Measurements from ENCODE around the gene HSPB7.
"Not testable (repeated sequence)": the region's sequence is repeated elsewhere in the genome, so short reads cannot be mapped to it uniquely, and the experiment has no call there.

The HSPB7 gene

DNA sequence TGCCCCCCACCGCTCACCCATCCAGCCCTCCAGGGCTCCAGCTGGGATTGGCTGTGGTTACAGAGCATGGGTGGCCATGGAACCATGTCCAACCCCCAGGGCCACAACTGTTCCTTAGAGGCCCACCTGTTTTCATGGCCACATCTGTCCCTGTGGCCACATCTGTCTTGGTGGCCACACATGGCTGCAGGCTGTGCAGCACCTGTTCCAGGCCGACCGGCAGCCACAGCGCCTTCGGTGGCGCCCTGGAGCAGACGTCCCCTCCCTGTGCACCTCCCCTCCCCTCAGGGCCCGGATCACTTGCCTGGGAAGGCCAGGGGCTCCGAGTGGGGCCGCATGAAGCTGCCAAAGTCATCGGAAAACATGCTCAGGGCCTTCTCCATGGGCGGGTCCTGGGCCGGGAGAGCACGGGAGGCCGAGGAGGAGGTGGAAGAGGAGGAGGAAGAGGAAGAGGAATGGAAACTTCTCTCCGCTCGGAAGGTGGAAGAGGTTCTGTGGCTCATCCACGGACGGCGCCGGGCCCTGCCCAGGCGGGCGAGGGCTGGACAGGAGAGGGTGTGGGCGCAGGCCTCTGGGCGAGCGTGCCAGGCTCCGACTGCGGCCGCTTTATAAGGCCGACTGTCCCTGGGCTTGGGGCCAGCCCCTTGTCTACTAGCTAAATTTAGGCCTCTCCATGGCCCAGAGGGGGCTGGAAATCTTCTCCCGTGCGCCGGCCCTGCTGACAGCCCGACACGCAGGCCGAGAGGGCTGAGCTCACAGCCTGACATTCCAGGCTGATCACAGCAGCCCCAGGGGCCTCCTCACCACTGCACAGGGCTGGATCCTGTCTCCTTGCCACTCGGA is at the start of gene HSPB7:
TSS of gene HSPB7 (minus strand) at position 583 of the 843 bp plus-strand sequence. CDS start at position 503, 80 bp downstream.
- no peak for DNase-seq
- no peak for TF ChIP-seq GATA1 (IDR thresholded peaks at IDR 0.05; ENCODE audit: low read depth, low read length)
- no peak for TF ChIP-seq POLR2A (IDR thresholded peaks at IDR 0.05; ENCODE audit: low read length)

GRCh38 chr1:16067127-16067768 is 49.4 kb upstream of the HSPB7 start:
- TF ChIP-seq POLR2A (IDR thresholded peaks at IDR 0.05; ENCODE audit: low read length) (no peak), GATA1 (IDR thresholded peaks at IDR 0.05; ENCODE audit: low read depth, low read length) (no peak)
- no peak for DNase-seq

GRCh38 chr1:16066245-16066644 is 48.4 kb upstream of the HSPB7 start:
- DNase-seq: no peak
- TF ChIP-seq GATA1 (IDR thresholded peaks at IDR 0.05; ENCODE audit: low read depth, low read length) (no peak), POLR2A (IDR thresholded peaks at IDR 0.05; ENCODE audit: low read length) (no peak)

DNA sequence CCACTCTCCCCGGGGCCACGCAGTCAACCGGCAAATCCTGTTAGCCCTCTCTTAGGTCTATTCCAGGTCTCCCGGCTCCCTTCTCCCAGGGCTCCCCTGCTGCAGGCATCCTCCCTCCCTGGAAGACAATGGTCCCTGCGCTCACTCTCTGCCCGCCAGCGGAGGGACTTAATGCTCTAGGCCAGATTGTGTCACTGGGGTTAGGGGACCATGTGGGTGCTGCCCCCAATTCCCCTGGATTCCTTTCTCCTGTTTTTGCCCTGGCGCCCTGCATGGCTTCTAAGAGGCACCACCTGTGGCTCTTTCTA is 47.4 kb upstream of the HSPB7 start:
- TF ChIP-seq GATA1 (IDR thresholded peaks at IDR 0.05; ENCODE audit: low read depth, low read length) (no peak), POLR2A (IDR thresholded peaks at IDR 0.05; ENCODE audit: low read length) (no peak)
- DNase-seq: no peak

DNA sequence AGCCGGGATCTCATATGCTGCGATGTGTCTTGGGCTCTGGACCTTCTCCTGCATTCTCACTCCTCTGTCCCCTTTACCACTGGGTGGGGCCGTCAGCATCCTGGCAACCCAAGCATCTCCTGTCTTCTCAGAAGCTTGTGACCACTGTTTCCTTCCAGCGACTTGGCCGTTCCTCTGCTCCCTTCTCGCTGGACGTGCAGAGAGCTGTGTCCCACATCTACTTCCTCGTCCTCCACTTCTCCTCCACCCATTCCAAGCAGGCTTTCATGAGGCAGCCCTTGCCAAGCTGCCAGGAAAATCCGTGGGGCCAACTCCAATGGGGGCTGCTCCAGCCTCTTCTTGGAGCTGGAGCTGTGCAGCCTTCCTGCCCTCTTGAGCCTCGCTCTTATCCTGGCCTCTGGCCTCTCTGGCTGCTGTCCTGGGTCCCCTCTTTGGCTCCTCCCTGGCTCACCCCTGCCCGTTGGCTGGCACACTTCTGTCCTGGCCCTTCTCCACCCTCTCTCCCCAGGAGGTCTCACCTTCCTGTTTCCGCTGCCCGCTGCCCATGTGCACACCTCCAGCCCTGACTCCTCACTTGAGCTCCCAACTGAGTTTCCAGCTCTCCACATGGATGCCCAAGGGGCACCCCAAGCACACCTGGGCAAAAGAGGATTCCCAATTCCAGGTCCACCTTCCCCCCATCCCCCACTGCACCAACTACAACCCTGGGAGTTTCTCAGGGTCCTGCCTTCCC is 46.9 kb upstream of the HSPB7 start:
- TF ChIP-seq POLR2A (IDR thresholded peaks at IDR 0.05; ENCODE audit: low read length): no peak
- TF ChIP-seq GATA1 (IDR thresholded peaks at IDR 0.05; ENCODE audit: low read depth, low read length): no peak
- no peak for DNase-seq

DNA sequence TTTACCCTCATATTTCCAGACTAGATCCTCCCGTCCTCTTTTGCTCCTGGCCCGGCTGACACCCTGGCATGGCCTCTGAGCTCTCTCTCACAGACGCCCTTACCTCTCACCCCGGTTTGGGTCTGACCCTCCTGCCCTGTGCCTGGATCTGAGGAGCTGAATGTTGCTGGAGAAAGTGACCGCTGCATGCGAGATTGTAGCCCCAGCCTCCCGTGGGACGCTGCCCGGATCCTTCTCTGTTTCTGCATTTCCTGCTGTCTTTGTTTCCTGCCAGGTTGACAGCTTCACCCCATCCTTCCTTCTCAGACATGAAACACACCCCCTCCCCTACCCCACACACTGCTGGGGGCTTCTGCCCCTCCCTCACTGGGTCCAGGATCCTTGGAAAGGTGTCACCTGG is 46.1 kb upstream of the HSPB7 start:
- TF ChIP-seq POLR2A (IDR thresholded peaks at IDR 0.05; ENCODE audit: low read length) (no peak), GATA1 (IDR thresholded peaks at IDR 0.05; ENCODE audit: low read depth, low read length) (no peak)
- DNase-seq: no peak

DNA sequence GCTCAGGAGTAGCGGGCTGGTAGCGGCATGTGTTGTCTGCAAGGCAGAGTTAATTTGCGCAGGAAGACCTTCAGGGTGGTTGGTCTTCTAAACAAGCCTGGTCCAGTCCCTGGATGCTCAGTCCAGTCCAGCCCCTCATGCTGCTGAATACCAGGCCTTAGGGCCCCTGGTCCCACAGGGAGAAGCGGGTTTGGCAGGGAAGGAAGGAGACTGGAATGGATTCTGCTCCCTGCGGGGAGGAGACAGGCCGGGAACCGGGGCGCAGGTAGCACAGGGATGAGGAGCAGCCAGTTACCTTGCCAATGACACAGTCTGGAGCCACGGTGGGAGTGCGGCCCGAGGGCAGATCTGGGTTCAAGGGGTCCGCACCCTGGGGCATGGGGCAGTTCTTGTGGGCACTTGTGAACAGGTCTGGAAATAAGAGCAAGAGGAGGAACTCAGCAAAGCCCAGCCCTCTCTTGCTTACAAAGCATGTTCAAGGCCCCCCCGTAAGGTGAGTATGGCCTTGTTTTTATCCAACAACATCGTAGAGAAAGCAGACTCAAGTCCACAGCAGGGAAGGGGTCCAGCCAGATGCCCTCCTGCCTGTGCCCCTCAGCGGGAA is 45.5 kb upstream of the HSPB7 start:
- TF ChIP-seq GATA1 (IDR thresholded peaks at IDR 0.05; ENCODE audit: low read depth, low read length) (no peak), POLR2A (IDR thresholded peaks at IDR 0.05; ENCODE audit: low read length) (no peak)
- no peak for DNase-seq

- DNase-seq: not testable (repeated sequence)
These were observed 44.8 kb upstream of the HSPB7 start for GRCh38 chr1:16062687-16063075.

- not testable (repeated sequence) for DNase-seq
These were observed 44.3 kb upstream of the HSPB7 start for GRCh38 chr1:16061989-16062686.

DNA sequence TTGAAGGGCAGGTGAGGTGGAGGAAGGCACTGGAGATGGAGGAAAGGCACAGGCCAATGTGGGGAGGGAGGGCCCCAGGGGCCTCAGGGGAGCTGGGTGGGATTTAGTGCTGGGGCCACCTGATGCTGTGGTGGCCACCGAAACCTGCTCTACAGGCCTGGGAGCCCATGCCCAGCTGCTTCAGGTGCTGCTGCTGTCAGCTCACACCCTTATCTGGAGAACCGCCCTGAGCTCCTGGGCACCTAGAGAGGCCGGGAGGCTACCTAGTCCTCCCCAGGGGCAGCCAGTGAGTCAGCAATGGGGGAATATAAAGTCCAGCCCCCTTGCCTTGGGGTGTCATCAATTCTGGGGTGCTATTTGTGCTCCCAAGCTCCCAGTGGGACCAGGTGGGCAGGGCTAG is 43.4 kb upstream of the HSPB7 start:
- no peak for DNase-seq
- no peak for TF ChIP-seq GATA1 (IDR thresholded peaks at IDR 0.05; ENCODE audit: low read depth, low read length)
- TF ChIP-seq POLR2A (IDR thresholded peaks at IDR 0.05; ENCODE audit: low read length): no peak

DNA sequence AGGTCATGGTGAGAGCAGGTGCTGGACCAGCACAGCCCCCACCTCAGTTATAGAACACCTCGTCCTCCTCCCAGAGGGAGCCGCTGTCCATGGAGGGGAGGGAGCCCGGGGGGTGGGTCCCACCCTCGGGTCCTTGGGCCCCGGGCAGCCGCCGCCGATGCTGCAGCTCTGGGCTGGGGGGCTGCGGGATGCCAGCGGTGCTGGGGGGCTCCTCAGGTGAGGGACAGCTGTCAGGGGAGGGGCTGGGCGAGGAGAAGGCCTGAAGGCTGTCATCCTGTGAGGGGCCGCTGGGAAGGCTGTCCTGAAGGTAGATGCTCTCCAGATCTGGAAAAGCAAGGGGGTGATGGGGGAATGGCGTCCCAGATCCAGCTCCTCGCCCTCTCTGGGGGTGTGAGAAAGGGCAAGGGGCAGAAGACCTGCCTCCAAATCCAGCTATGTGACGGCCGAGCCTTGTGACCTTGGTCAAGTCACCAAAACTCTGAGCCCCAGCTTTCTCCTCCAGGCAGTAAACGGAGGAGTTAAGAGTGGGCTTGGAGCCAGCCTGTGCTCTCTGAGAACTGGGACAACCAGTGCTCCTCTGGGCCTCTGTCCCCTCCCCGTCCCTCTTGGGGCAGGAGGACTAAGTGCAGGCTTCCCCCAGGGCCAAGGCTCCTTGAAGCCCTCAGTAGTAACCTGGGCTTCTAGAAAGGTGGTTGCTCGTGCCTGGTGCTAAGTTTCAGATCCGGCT is 40.7 kb upstream of the HSPB7 start:
- not testable (repeated sequence) for DNase-seq

- DNase-seq: not testable (repeated sequence)
These were observed 39.6 kb upstream of the HSPB7 start for GRCh38 chr1:16057314-16057915.

GRCh38 chr1:16056521-16056912 is 38.7 kb upstream of the HSPB7 start:
- DNase-seq: not testable (repeated sequence)
